Colonic mucosa (tissue), 4 donors: Measurements from ENCODE around the gene OTUD3. TPM values are rescaled to one million over a fixed set of nuclear protein-coding genes. Genes with fewer than 3 reads are reported as not detected.

ENCODE experiments used
- DNase-seq: peaks from one replicate; pipeline ENCODE4 v3.0.0-alpha.2; 2020
- H3K27ac ChIP-seq: fragments of 200-600 bp; one replicate; pipeline ENCODE4 v1.8.0; 2021
- H3K27me3 ChIP-seq: fragments of 200-600 bp; one replicate; pipeline ENCODE4 v1.8.0; 2021
- H3K36me3 ChIP-seq: fragments of 200-600 bp; one replicate; pipeline ENCODE4 v1.8.0; 2021
- H3K4me1 ChIP-seq: fragments of 200-600 bp; one replicate; pipeline ENCODE4 v1.8.0; 2021; ENCODE audit warnings: mild to moderate bottlenecking
- H3K4me3 ChIP-seq: fragments of 200-600 bp; one replicate; pipeline ENCODE4 v1.8.0; 2021
- H3K9ac ChIP-seq, 2 donors: one replicate each; pipeline ENCODE4 v1.7.0; 2013; ENCODE audit warnings: control low read depth in 2 of 2, low read depth in 2 of 2, low read length in 2 of 2
- H3K9me3 ChIP-seq: fragments of 200-600 bp; one replicate; pipeline ENCODE4 v1.8.0; 2021
- CTCF ChIP-seq: fragments of 200-600 bp; IDR thresholded peaks from one replicate; pipeline ENCODE4 v1.8.0; 2022; ENCODE audit warnings: antibody characterized with exemption, mild to moderate bottlenecking
- intact Hi-C: fragments of 100-400 bp; cut with DNase I; formaldehyde crosslinking; loops from one replicate; pipeline ENCODE4 v1.14.1; 2022
- total RNA-seq, 2 donors: library from RNA; stranded (reverse); fragmentation: NEBNext Ultra II Directional in 1 of 2; extraction: Animal tissue kit (Norgen Biotek cat#: 25700) in 1 of 2; gene quantifications; one replicate each; pipeline ENCODE4 v1.2.1, GENCODE V29; 2021
- donor health status: healthy.
- donor health status: DM: no; HTN: no; CAD: no.
- donor health status: DM: no; HTN: no; CAD: no.

Gene OTUD3
- total RNA-seq, 2 donors from 2014 or later = 9.6 to 15.6 TPM

- Histone ChIP-seq H3K27ac (peak overlapping the region; percentile 18), H3K27me3 (no peaks in the 10 kb centered on the region), H3K4me1 (no peaks in the 10 kb centered on the region), H3K9me3 (no peaks in the 10 kb centered on the region), H3K4me3 (no peak overlapping the region), H3K9ac (no peak overlapping the region), H3K36me3 (no peaks in the 10 kb centered on the region)
- no peak for TF ChIP-seq CTCF
- intact Hi-C loops = no loop called here
- DNase-seq = no peak
Measured at GRCh38 chr1:19869929-19870328, 12.3 kb upstream of the OTUD3 start.

DNA sequence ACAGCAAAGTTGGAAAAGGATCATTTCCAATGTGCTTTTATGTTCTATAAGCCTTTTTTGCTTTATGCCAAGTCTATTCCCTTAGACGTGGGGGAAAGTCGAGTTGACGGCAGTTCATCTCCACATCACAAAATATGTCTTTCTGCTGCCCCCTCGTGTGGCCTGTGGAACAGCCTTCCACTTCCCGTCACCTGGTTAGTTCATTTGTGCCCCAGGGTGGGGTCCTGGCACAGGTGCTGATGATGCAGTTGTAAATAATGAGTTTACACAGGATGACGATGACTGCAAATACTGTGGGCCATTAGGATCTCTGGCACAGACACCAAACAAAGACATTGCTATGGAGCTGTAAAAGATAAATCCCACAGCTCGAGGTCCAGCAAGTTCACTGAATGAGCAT, 10.0 kb upstream of the OTUD3 start:
- DNase-seq = peak; percentile 90

GRCh38 chr1:19877181-19877750, 4.9 kb upstream of the OTUD3 start:
- Histone ChIP-seq H3K4me3 (no peak overlapping the region), H3K9ac (no peak overlapping the region), H3K27ac (no peak overlapping the region), H3K4me1 (no peaks in the 10 kb centered on the region), H3K9me3 (no peaks in the 10 kb centered on the region), H3K27me3 (no peaks in the 10 kb centered on the region), H3K36me3 (no peaks in the 10 kb centered on the region)
- intact Hi-C loops = no loop called here
- TF ChIP-seq CTCF = no peak
- no peak for DNase-seq

More for the DNA sequence above, 10.0 kb upstream of the OTUD3 start:
- peak; percentile 23 for TF ChIP-seq CTCF
- Histone ChIP-seq H3K4me1 (no peaks in the 10 kb centered on the region), H3K27me3 (no peaks in the 10 kb centered on the region), H3K9me3 (no peaks in the 10 kb centered on the region), H3K4me3 (no peak overlapping the region), H3K9ac (no peak overlapping the region), H3K27ac (peak overlapping the region; percentile 28), H3K36me3 (no peaks in the 10 kb centered on the region)
- intact Hi-C loops = no loop called here

- no peaks in the 10 kb centered on the region for H3K27me3 ChIP-seq
- no peaks in the 10 kb centered on the region for H3K9me3 ChIP-seq
- peak; percentile 52 for DNase-seq
- no peak overlapping the region for H3K9ac ChIP-seq
- TF ChIP-seq CTCF = no peak
- intact Hi-C loops = no loop called here
- peak overlapping the region; percentile 57 for H3K27ac ChIP-seq
- no peak overlapping the region for H3K4me3 ChIP-seq
- no peaks in the 10 kb centered on the region for H3K4me1 ChIP-seq
- H3K36me3 ChIP-seq = no peaks in the 10 kb centered on the region
Measured at GRCh38 chr1:19877821-19878636, 4.2 kb upstream of the OTUD3 start.

DNA sequence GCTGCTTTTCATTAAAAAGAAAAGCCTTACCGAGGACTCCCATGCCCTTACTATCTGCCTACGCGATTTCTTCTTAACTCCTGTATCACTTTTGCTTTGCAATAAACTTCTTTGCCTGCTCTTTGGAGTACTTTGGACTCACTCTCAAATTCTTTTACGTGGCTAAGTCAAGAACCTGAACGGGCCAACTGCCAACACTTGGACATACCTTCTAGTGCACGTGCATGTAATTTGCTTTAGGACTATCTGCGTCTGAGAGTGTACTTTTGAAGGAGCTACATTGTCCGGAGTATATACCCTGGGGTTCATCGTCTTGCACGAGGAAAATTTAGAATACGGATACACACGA, 3.6 kb upstream of the OTUD3 start:
- Histone ChIP-seq H3K4me3 (no peak overlapping the region), H3K9ac (peak overlapping the region in 1 of 2 donors; percentile 35), H3K4me1 (no peaks in the 10 kb centered on the region), H3K9me3 (no peaks in the 10 kb centered on the region), H3K27ac (peak overlapping the region; percentile 57), H3K27me3 (no peaks in the 10 kb centered on the region), H3K36me3 (no peaks in the 10 kb centered on the region)
- DNase-seq = peak; percentile 63
- intact Hi-C loops = no loop called here
- no peak for TF ChIP-seq CTCF
